A549 (cell line): ENCODE measurements around the gene SERPINB12.

Source experiments
- CHD4 ChIP-seq: fragments of 200-600 bp; sonication (generic); IDR thresholded peaks from 2 replicates; pipeline ENCODE4 v1.6.1; 2016; ENCODE audit warnings: antibody characterized with exemption, mild to moderate bottlenecking, borderline replicate concordance
- FOSL2 ChIP-seq, 2 experiments: fragments of 450-650 bp in 1 of 2; fragments of >200 bp in 1 of 2; sonication (Bioruptor Twin) in 1 of 2; formaldehyde crosslinking; IDR thresholded peaks; 2 replicates each; pipeline versions ENCODE4 v1.5.0 to v1.6.1; 2016 to 2020; ENCODE audit warnings: mild to moderate bottlenecking in 1 of 2, moderate library complexity in 1 of 2

DNA sequence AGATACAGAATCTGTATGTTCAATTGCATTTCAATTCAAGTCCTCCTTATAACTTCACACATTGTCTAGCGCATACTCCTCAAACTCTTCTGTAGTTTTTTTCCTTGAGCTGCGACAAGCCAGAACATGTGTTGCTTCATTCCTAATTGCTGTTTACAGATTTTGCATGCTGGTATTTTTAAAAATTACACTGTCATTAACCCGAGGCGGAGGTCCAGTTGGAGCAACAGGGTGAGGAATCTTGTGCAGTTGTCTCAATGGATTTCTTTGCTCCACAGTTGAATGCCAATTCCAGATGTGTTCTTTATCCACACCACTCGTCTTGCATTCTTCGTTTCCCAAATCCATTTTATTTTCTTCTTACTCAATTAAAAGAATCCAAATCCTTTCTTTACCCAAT is 28.6 kb downstream of the SERPINB12 start:
- TF ChIP-seq FOSL2 (IDR thresholded peaks at IDR 0.05) = no peak
- TF ChIP-seq FOSL2 (CRISPR knock-in tag; IDR thresholded peaks at IDR 0.05) = no peak
- TF ChIP-seq CHD4 = no peak
